ENCODE results near the gene RNGTT.
"Not testable (repeated sequence)": the region's sequence is repeated elsewhere in the genome, so short reads cannot be mapped to it uniquely, and the experiment has no call there.

The RNGTT gene

GRCh38 chr6:88963139-88964090 is at the start of gene RNGTT:
TSS of gene RNGTT (minus strand) at chr6:88963618. CDS start at chr6:88963409, 209 bp downstream.
- peak; percentile 77 for DNase-seq (ENCODE audit: low read depth)

GRCh38 chr6:89011436-89011835 is 48.0 kb upstream of the RNGTT start:
- no peak for DNase-seq (ENCODE audit: low read depth)

GRCh38 chr6:89010825-89011224 is 47.4 kb upstream of the RNGTT start:
- DNase-seq (ENCODE audit: low read depth): no peak

- no peak for DNase-seq (ENCODE audit: low read depth)
Observed at GRCh38 chr6:89009624-89010059, 46.2 kb upstream of the RNGTT start.

- DNase-seq (ENCODE audit: low read depth): no peak
Observed at GRCh38 chr6:89008815-89009374, 45.5 kb upstream of the RNGTT start.

- DNase-seq (ENCODE audit: low read depth): no peak
Observed at GRCh38 chr6:89008001-89008814, 44.8 kb upstream of the RNGTT start.

GRCh38 chr6:89007209-89008000 is 44.0 kb upstream of the RNGTT start:
- DNase-seq (ENCODE audit: low read depth): no peak

- DNase-seq (ENCODE audit: low read depth): no peak
Observed at GRCh38 chr6:89002523-89002922, 39.1 kb upstream of the RNGTT start.

GRCh38 chr6:88997327-88997726 is 33.9 kb upstream of the RNGTT start:
- no peak for DNase-seq (ENCODE audit: low read depth)

GRCh38 chr6:88992741-88993552 is 29.5 kb upstream of the RNGTT start:
- no peak for DNase-seq (ENCODE audit: low read depth)

- no peak for DNase-seq (ENCODE audit: low read depth)
Observed at GRCh38 chr6:88989215-88989614, 25.8 kb upstream of the RNGTT start.

GRCh38 chr6:88987922-88988321 is 24.5 kb upstream of the RNGTT start:
- DNase-seq (ENCODE audit: low read depth): no peak

- DNase-seq (ENCODE audit: low read depth): no peak
Observed at GRCh38 chr6:88985901-88986300, 22.5 kb upstream of the RNGTT start.

GRCh38 chr6:88984606-88985005 is 21.2 kb upstream of the RNGTT start:
- no peak for DNase-seq (ENCODE audit: low read depth)

- DNase-seq (ENCODE audit: low read depth): no peak
Observed at GRCh38 chr6:88984152-88984551, 20.7 kb upstream of the RNGTT start.

GRCh38 chr6:88983532-88983931 is 20.1 kb upstream of the RNGTT start:
- no peak for DNase-seq (ENCODE audit: low read depth)

GRCh38 chr6:88983129-88983528 is 19.7 kb upstream of the RNGTT start:
- DNase-seq (ENCODE audit: low read depth): not testable (repeated sequence)

GRCh38 chr6:88982720-88983119 is 19.3 kb upstream of the RNGTT start:
- no peak for DNase-seq (ENCODE audit: low read depth)

GRCh38 chr6:88975369-88975768 is 12.0 kb upstream of the RNGTT start:
- no peak for DNase-seq (ENCODE audit: low read depth)

- no peak for DNase-seq (ENCODE audit: low read depth)
Observed at GRCh38 chr6:88972504-88973423, 9.3 kb upstream of the RNGTT start.

Measured in HS-27A (cell line).